ENCODE data around the gene SIPA1L3.

SIPA1L3 gene

GRCh38 chr19:38017401-38018151, 110.6 kb downstream of the SIPA1L3 start:
- TF ChIP-seq CTCF (IDR thresholded peaks at IDR 0.05; ENCODE audit: insufficient read depth, low read length, poor library complexity, severe bottlenecking) (no peak), EZH2phosphoT487 (conservative IDR thresholded peaks at IDR 0.05; ENCODE audit: low read length) (no peak)

GRCh38 chr19:38018694-38019395, 111.8 kb downstream of the SIPA1L3 start:
- H3K4me2 ChIP-seq (ENCODE audit: low read depth, low read length, poor library complexity, severe bottlenecking): no peak overlapping the region
- H3K36me3 ChIP-seq (ENCODE audit: low read length): no peaks in the 10 kb centered on the region
- no peak overlapping the region for H2AFZ ChIP-seq (ENCODE audit: low read depth, low read length, severe bottlenecking)
- no peaks in the 10 kb centered on the region for H3F3A ChIP-seq (ENCODE audit: insufficient read depth)
- no peaks in the 10 kb centered on the region for H3K9me2 ChIP-seq (replicated peaks; ENCODE audit: insufficient read depth, low read length)
- TF ChIP-seq EZH2phosphoT487 (conservative IDR thresholded peaks at IDR 0.05; ENCODE audit: low read length) (no peak), CTCF (IDR thresholded peaks at IDR 0.05; ENCODE audit: insufficient read depth, low read length, poor library complexity, severe bottlenecking) (no peak)
- H3K9me3 ChIP-seq (ENCODE audit: insufficient read depth, low read length): no peaks in the 10 kb centered on the region
- no peak overlapping the region for H3K4me3 ChIP-seq (ENCODE audit: insufficient read depth, low read length, poor library complexity, severe bottlenecking)
- no peak overlapping the region for H3K27ac ChIP-seq (ENCODE audit: low read depth, low read length)
- peaks cover 89% of the 10 kb centered on the region for H3K79me2 ChIP-seq (ENCODE audit: insufficient read depth, low read length)
- no peaks in the 10 kb centered on the region for H4K20me1 ChIP-seq (ENCODE audit: low read depth, low read length)
- no peaks in the 10 kb centered on the region for H3K27me3 ChIP-seq (ENCODE audit: low read length)
- no peak overlapping the region for H3K9ac ChIP-seq (ENCODE audit: low read length)

More at GRCh38 chr19:38017401-38018151, 110.6 kb downstream of the SIPA1L3 start:
- Histone ChIP-seq H2AFZ (ENCODE audit: low read depth, low read length, severe bottlenecking) (no peak overlapping the region), H3K27me3 (ENCODE audit: low read length) (no peaks in the 10 kb centered on the region), H3K4me2 (ENCODE audit: low read depth, low read length, poor library complexity, severe bottlenecking) (no peak overlapping the region), H3K9ac (ENCODE audit: low read length) (no peak overlapping the region), H3K9me3 (ENCODE audit: insufficient read depth, low read length) (no peaks in the 10 kb centered on the region), H3F3A (ENCODE audit: insufficient read depth) (no peaks in the 10 kb centered on the region), H3K9me2 (replicated peaks; ENCODE audit: insufficient read depth, low read length) (no peaks in the 10 kb centered on the region), H3K79me2 (ENCODE audit: insufficient read depth, low read length) (peaks cover 89% of the 10 kb centered on the region), H3K4me3 (ENCODE audit: insufficient read depth, low read length, poor library complexity, severe bottlenecking) (no peak overlapping the region), H4K20me1 (ENCODE audit: low read depth, low read length) (no peaks in the 10 kb centered on the region), H3K36me3 (ENCODE audit: low read length) (no peaks in the 10 kb centered on the region), H3K27ac (ENCODE audit: low read depth, low read length) (no peak overlapping the region)

- no peaks in the 10 kb centered on the region for H4K20me1 ChIP-seq (ENCODE audit: low read depth, low read length)
- TF ChIP-seq EZH2phosphoT487 (conservative IDR thresholded peaks at IDR 0.05; ENCODE audit: low read length) (no peak), CTCF (IDR thresholded peaks at IDR 0.05; ENCODE audit: insufficient read depth, low read length, poor library complexity, severe bottlenecking) (no peak)
- no peaks in the 10 kb centered on the region for H3F3A ChIP-seq (ENCODE audit: insufficient read depth)
- no peak overlapping the region for H3K27ac ChIP-seq (ENCODE audit: low read depth, low read length)
- H3K9me3 ChIP-seq (ENCODE audit: insufficient read depth, low read length): no peaks in the 10 kb centered on the region
- no peak overlapping the region for H2AFZ ChIP-seq (ENCODE audit: low read depth, low read length, severe bottlenecking)
- no peaks in the 10 kb centered on the region for H3K27me3 ChIP-seq (ENCODE audit: low read length)
- H3K79me2 ChIP-seq (ENCODE audit: insufficient read depth, low read length): peaks cover 89% of the 10 kb centered on the region
- H3K9ac ChIP-seq (ENCODE audit: low read length): no peak overlapping the region
- no peak overlapping the region for H3K4me3 ChIP-seq (ENCODE audit: insufficient read depth, low read length, poor library complexity, severe bottlenecking)
- no peaks in the 10 kb centered on the region for H3K9me2 ChIP-seq (replicated peaks; ENCODE audit: insufficient read depth, low read length)
- no peaks in the 10 kb centered on the region for H3K36me3 ChIP-seq (ENCODE audit: low read length)
- H3K4me2 ChIP-seq (ENCODE audit: low read depth, low read length, poor library complexity, severe bottlenecking): no peak overlapping the region
These were observed 112.4 kb downstream of the SIPA1L3 start for GRCh38 chr19:38019396-38019724.

Measured in SU-DHL-6 (cell line).